ENCODE results near the gene CCDC184. TPM values are rescaled to one million over a fixed set of nuclear protein-coding genes. Genes with fewer than 3 reads are reported as not detected.

CCDC184 gene
- total RNA-seq, 1 donor from 2014 or later: not detected

GRCh38 chr12:48175613-48176416 is 7.6 kb upstream of the CCDC184 start:
- no peak for FAIRE-seq
- no peak overlapping the region for H3K4me3 ChIP-seq (ENCODE audit: low read depth, low read length)
- DNase-seq (ENCODE audit: low read depth): no peak

GRCh38 chr12:48176417-48176751 is 7.1 kb upstream of the CCDC184 start:
- Histone ChIP-seq H3K27me3 (ENCODE audit: control insufficient read depth, insufficient read depth, low read length) (peaks cover 4% of the 10 kb centered on the region), H3K36me3 (ENCODE audit: control insufficient read depth, insufficient read depth, low read length) (no peaks in the 10 kb centered on the region), H3K4me3 (ENCODE audit: low read depth, low read length) (no peak overlapping the region)
- FAIRE-seq (no peak), DNase-seq (ENCODE audit: low read depth) (no peak)
- no peak for TF ChIP-seq CTCF (IDR thresholded peaks at IDR 0.05; ENCODE audit: insufficient read depth, low read length, severe bottlenecking)

More at GRCh38 chr12:48175613-48176416, 7.6 kb upstream of the CCDC184 start:
- no peaks in the 10 kb centered on the region for H3K36me3 ChIP-seq (ENCODE audit: control insufficient read depth, insufficient read depth, low read length)
- TF ChIP-seq CTCF (IDR thresholded peaks at IDR 0.05; ENCODE audit: insufficient read depth, low read length, severe bottlenecking): no peak
- peaks cover 3% of the 10 kb centered on the region for H3K27me3 ChIP-seq (ENCODE audit: control insufficient read depth, insufficient read depth, low read length)

GRCh38 chr12:48177982-48178381 is 5.5 kb upstream of the CCDC184 start:
- FAIRE-seq: no peak
- no peak for TF ChIP-seq CTCF (IDR thresholded peaks at IDR 0.05; ENCODE audit: insufficient read depth, low read length, severe bottlenecking)
- H3K4me3 ChIP-seq (ENCODE audit: low read depth, low read length): no peak overlapping the region
- no peaks in the 10 kb centered on the region for H3K36me3 ChIP-seq (ENCODE audit: control insufficient read depth, insufficient read depth, low read length)
- no peak for DNase-seq (ENCODE audit: low read depth)
- peaks cover 8% of the 10 kb centered on the region for H3K27me3 ChIP-seq (ENCODE audit: control insufficient read depth, insufficient read depth, low read length)

- FAIRE-seq: no peak
These were observed 4.0 kb upstream of the CCDC184 start for GRCh38 chr12:48179466-48179865.

GRCh38 chr12:48180424-48180823 is 3.0 kb upstream of the CCDC184 start:
- peaks cover 25% of the 10 kb centered on the region for H3K27me3 ChIP-seq (ENCODE audit: control insufficient read depth, insufficient read depth, low read length)
- FAIRE-seq (no peak), DNase-seq (ENCODE audit: low read depth) (no peak)
- TF ChIP-seq CTCF (IDR thresholded peaks at IDR 0.05; ENCODE audit: insufficient read depth, low read length, severe bottlenecking): no peak
- H3K4me3 ChIP-seq (ENCODE audit: low read depth, low read length): no peak overlapping the region
- H3K36me3 ChIP-seq (ENCODE audit: control insufficient read depth, insufficient read depth, low read length): no peaks in the 10 kb centered on the region

More at GRCh38 chr12:48179466-48179865, 4.0 kb upstream of the CCDC184 start:
- Histone ChIP-seq H3K36me3 (ENCODE audit: control insufficient read depth, insufficient read depth, low read length) (no peaks in the 10 kb centered on the region), H3K27me3 (ENCODE audit: control insufficient read depth, insufficient read depth, low read length) (peaks cover 16% of the 10 kb centered on the region), H3K4me3 (ENCODE audit: low read depth, low read length) (no peak overlapping the region)
- TF ChIP-seq CTCF (IDR thresholded peaks at IDR 0.05; ENCODE audit: insufficient read depth, low read length, severe bottlenecking): no peak
- DNase-seq (ENCODE audit: low read depth): no peak

All from bronchial epithelial cell (primary cell).